Measurements from ENCODE around the gene PHACTR4. TPM values are rescaled to one million over a fixed set of nuclear protein-coding genes. Genes with fewer than 3 reads are reported as not detected.
"Not testable (repeated sequence)": the region's sequence is repeated elsewhere in the genome, so short reads cannot be mapped to it uniquely, and the experiment has no call there.

Gene PHACTR4
- total RNA-seq, 4 donors from 2014 or later: 20.3 to 32.2 (median 27.0) TPM

GRCh38 chr1:28370239-28371009 lies 884 bp downstream of the PHACTR4 start:
- peaks cover 0 to 49% (median 9%) of the 10 kb centered on the region in 3 donors for H3K4me1 ChIP-seq
- 29 to 41% methylated on average over 8 to 27 of the region's 32 CpGs for WGBS, 2 donors (ENCODE audit: low coverage in 1 of 2)
- ATAC-seq: no peak

GRCh38 chr1:28371010-28371377 lies 1.5 kb downstream of the PHACTR4 start:
- H3K27ac ChIP-seq: peak overlapping the region in 3 of 4 donors; percentile 92 to 97 (median 96)

More at GRCh38 chr1:28370239-28371009, 884 bp downstream of the PHACTR4 start:
- TF ChIP-seq POLR2A (IDR thresholded peaks at IDR 0.05) (no peak), CTCF (IDR thresholded peaks at IDR 0.05) (peak in 1 of 4 experiments; percentile 43)
- Histone ChIP-seq H3K36me3 (no peaks in the 10 kb centered on the region), H3K4me3 (peak overlapping the region; percentile 58 to 94), H3K27ac (peak overlapping the region; percentile 80 to 97 (median 94)), H3K27me3 (no peaks in the 10 kb centered on the region), H3K9me3 (no peaks in the 10 kb centered on the region)

GRCh38 chr1:28373450-28373849 lies 3.9 kb downstream of the PHACTR4 start:
- not testable (repeated sequence) for ATAC-seq, H3K27me3 ChIP-seq, H3K9me3 ChIP-seq, H3K4me3 ChIP-seq, H3K27ac ChIP-seq, H3K36me3 ChIP-seq
- WGBS, 2 donors (ENCODE audit: low coverage in 1 of 2): 77 to 79% methylated on average over 6 to 7 of the region's 7 CpGs
- H3K4me1 ChIP-seq: peaks cover 0 to 49% (median 9%) of the 10 kb centered on the region in 3 donors

More at GRCh38 chr1:28371010-28371377, 1.5 kb downstream of the PHACTR4 start:
- no peak for ATAC-seq
- H3K9me3 ChIP-seq: no peaks in the 10 kb centered on the region
- H3K27me3 ChIP-seq: no peaks in the 10 kb centered on the region
- WGBS, 2 donors (ENCODE audit: low coverage in 1 of 2): 72 to 78% methylated on average over 4 to 5 of the region's 5 CpGs
- TF ChIP-seq POLR2AphosphoS5 (IDR thresholded peaks at IDR 0.05): no peak
- TF ChIP-seq POLR2A (IDR thresholded peaks at IDR 0.05): no peak
- no peak for TF ChIP-seq EP300 (IDR thresholded peaks at IDR 0.05)
- TF ChIP-seq CTCF (IDR thresholded peaks at IDR 0.05): no peak
- H3K4me1 ChIP-seq: peaks cover 0 to 49% (median 9%) of the 10 kb centered on the region in 3 donors
- H3K4me3 ChIP-seq: no peak overlapping the region
- H3K36me3 ChIP-seq: no peaks in the 10 kb centered on the region

- H3K36me3 ChIP-seq: no peaks in the 10 kb centered on the region
- H3K4me3 ChIP-seq: no peak overlapping the region
- H3K27ac ChIP-seq: peak overlapping the region in 2 of 4 donors; percentile 12 to 18
- H3K27me3 ChIP-seq: no peaks in the 10 kb centered on the region
- ATAC-seq: no peak
- no peaks in the 10 kb centered on the region for H3K9me3 ChIP-seq
- 66 to 77% methylated on average over 2 of the region's 2 CpGs for WGBS, 2 donors (ENCODE audit: low coverage in 1 of 2)
- TF ChIP-seq CTCF (IDR thresholded peaks at IDR 0.05) (no peak), POLR2A (IDR thresholded peaks at IDR 0.05) (no peak), EP300 (IDR thresholded peaks at IDR 0.05) (no peak), POLR2AphosphoS5 (IDR thresholded peaks at IDR 0.05) (no peak)
- H3K4me1 ChIP-seq: peaks cover 0 to 49% (median 9%) of the 10 kb centered on the region in 3 donors
These were observed 4.8 kb downstream of the PHACTR4 start for GRCh38 chr1:28374297-28374696.

GRCh38 chr1:28375598-28375997 lies 6.1 kb downstream of the PHACTR4 start:
- H3K9me3 ChIP-seq, ATAC-seq, H3K4me3 ChIP-seq, H3K36me3 ChIP-seq, H3K27ac ChIP-seq, H3K27me3 ChIP-seq: not testable (repeated sequence)
- peaks cover 0 to 45% (median 8%) of the 10 kb centered on the region in 3 donors for H3K4me1 ChIP-seq
- 88 to 91% methylated on average over 1 to 8 of the region's 11 CpGs for WGBS, 2 donors (ENCODE audit: low coverage in 1 of 2)

GRCh38 chr1:28376195-28376594 lies 6.7 kb downstream of the PHACTR4 start:
- H3K36me3 ChIP-seq, H3K9me3 ChIP-seq, H3K27ac ChIP-seq, ATAC-seq, H3K27me3 ChIP-seq, H3K4me3 ChIP-seq: not testable (repeated sequence)
- peaks cover 0 to 39% (median 2%) of the 10 kb centered on the region in 3 donors for H3K4me1 ChIP-seq
- 79% methylated on average over 2 of the region's 2 CpGs; no CpG with 5 or more reads in 1 of the 2 donors for WGBS, 2 donors (ENCODE audit: low coverage in 1 of 2)

Data from gastroesophageal sphincter (tissue), 4 donors.